Duodenal mucosa (tissue), 2 donors: ENCODE data around the gene SLC29A3.

Experiments used
- H3K27ac ChIP-seq: one replicate; pipeline ENCODE4 v1.7.0; 2013; ENCODE audit warnings: low read depth, low read length
- H3K27me3 ChIP-seq, 2 donors: one replicate each; pipeline ENCODE4 v1.7.0; 2013; ENCODE audit warnings: low read length in 2 of 2, control low read depth in 1 of 2; ENCODE audit not compliant: insufficient read depth in 2 of 2, control insufficient read depth in 1 of 2
- H3K36me3 ChIP-seq, 2 donors: one replicate each; pipeline ENCODE4 v1.7.0; 2013; ENCODE audit warnings: low read length in 2 of 2, control low read depth in 1 of 2; ENCODE audit not compliant: insufficient read depth in 2 of 2, control insufficient read depth in 1 of 2
- H3K4me1 ChIP-seq, 2 donors: one replicate each; pipeline ENCODE4 v1.7.0; 2013; ENCODE audit warnings: low read length in 2 of 2, control low read depth in 1 of 2; ENCODE audit not compliant: insufficient read depth in 2 of 2, control insufficient read depth in 1 of 2
- H3K4me3 ChIP-seq, 2 donors: one replicate each; pipeline ENCODE4 v1.7.0; 2013; ENCODE audit warnings: low read length in 2 of 2, low read depth in 1 of 2
- H3K9ac ChIP-seq, 2 donors: one replicate each; pipeline ENCODE4 v1.7.0; 2013; ENCODE audit warnings: low read length in 2 of 2, low read depth in 1 of 2
- H3K9me3 ChIP-seq, 2 donors: one replicate each; pipeline ENCODE4 v1.7.0; 2013; ENCODE audit warnings: low read length in 2 of 2, control low read depth in 1 of 2; ENCODE audit not compliant: control insufficient read depth in 1 of 2

SLC29A3 gene

GRCh38 chr10:71283876-71284275 lies 35.2 kb upstream of the SLC29A3 start:
- H3K9me3 ChIP-seq = no peaks in the 10 kb centered on the region
- no peak overlapping the region for H3K27ac ChIP-seq
- H3K27me3 ChIP-seq = no peaks in the 10 kb centered on the region
- no peak overlapping the region for H3K9ac ChIP-seq
- H3K36me3 ChIP-seq = peaks cover 6 to 14% of the 10 kb centered on the region in 2 donors
- H3K4me1 ChIP-seq = no peaks in the 10 kb centered on the region
- H3K4me3 ChIP-seq = no peak overlapping the region

- Histone ChIP-seq H3K9me3 (no peaks in the 10 kb centered on the region), H3K9ac (no peak overlapping the region), H3K36me3 (peaks cover 6 to 14% of the 10 kb centered on the region in 2 donors)
Measured at GRCh38 chr10:71284544-71285179, 34.4 kb upstream of the SLC29A3 start.

GRCh38 chr10:71285180-71285545 lies 33.9 kb upstream of the SLC29A3 start:
- Histone ChIP-seq H3K27me3 (no peaks in the 10 kb centered on the region), H3K27ac (no peak overlapping the region), H3K4me1 (peaks cover 1 to 3% of the 10 kb centered on the region in 2 donors), H3K9me3 (no peaks in the 10 kb centered on the region), H3K9ac (no peak overlapping the region), H3K36me3 (peaks cover 6 to 14% of the 10 kb centered on the region in 2 donors), H3K4me3 (no peak overlapping the region)

More at GRCh38 chr10:71284544-71285179, 34.4 kb upstream of the SLC29A3 start:
- H3K27me3 ChIP-seq = no peaks in the 10 kb centered on the region
- no peak overlapping the region for H3K27ac ChIP-seq
- H3K4me1 ChIP-seq = no peaks in the 10 kb centered on the region
- H3K4me3 ChIP-seq = no peak overlapping the region

- Histone ChIP-seq H3K4me1 (peaks cover 6 to 7% of the 10 kb centered on the region in 2 donors), H3K27ac (no peak overlapping the region), H3K9me3 (no peaks in the 10 kb centered on the region), H3K9ac (no peak overlapping the region), H3K27me3 (no peaks in the 10 kb centered on the region), H3K4me3 (no peak overlapping the region), H3K36me3 (peaks cover 6 to 14% of the 10 kb centered on the region in 2 donors)
Measured at GRCh38 chr10:71285986-71286385, 33.1 kb upstream of the SLC29A3 start.

- H3K27ac ChIP-seq = no peak overlapping the region
- peaks cover 6 to 17% of the 10 kb centered on the region in 2 donors for H3K36me3 ChIP-seq
- no peak overlapping the region for H3K9ac ChIP-seq
- peaks cover 6 to 7% of the 10 kb centered on the region in 2 donors for H3K4me1 ChIP-seq
- H3K4me3 ChIP-seq = no peak overlapping the region
- H3K27me3 ChIP-seq = no peaks in the 10 kb centered on the region
- H3K9me3 ChIP-seq = no peaks in the 10 kb centered on the region
Measured at GRCh38 chr10:71286521-71287294, 32.4 kb upstream of the SLC29A3 start.

GRCh38 chr10:71287456-71287855 lies 31.6 kb upstream of the SLC29A3 start:
- no peak overlapping the region for H3K9ac ChIP-seq
- H3K36me3 ChIP-seq = peaks cover 6 to 17% of the 10 kb centered on the region in 2 donors
- H3K4me1 ChIP-seq = peaks cover 6 to 7% of the 10 kb centered on the region in 2 donors
- H3K4me3 ChIP-seq = no peak overlapping the region
- no peaks in the 10 kb centered on the region for H3K27me3 ChIP-seq
- H3K9me3 ChIP-seq = no peaks in the 10 kb centered on the region
- no peak overlapping the region for H3K27ac ChIP-seq

- Histone ChIP-seq H3K27me3 (no peaks in the 10 kb centered on the region), H3K4me3 (no peak overlapping the region), H3K4me1 (peaks cover 6 to 7% of the 10 kb centered on the region in 2 donors), H3K27ac (no peak overlapping the region), H3K9me3 (no peaks in the 10 kb centered on the region), H3K9ac (no peak overlapping the region), H3K36me3 (peaks cover 6 to 17% of the 10 kb centered on the region in 2 donors)
Measured at GRCh38 chr10:71288461-71288860, 30.6 kb upstream of the SLC29A3 start.

GRCh38 chr10:71289421-71290130 lies 29.5 kb upstream of the SLC29A3 start:
- Histone ChIP-seq H3K27me3 (no peaks in the 10 kb centered on the region), H3K9ac (no peak overlapping the region), H3K36me3 (peaks cover 6 to 17% of the 10 kb centered on the region in 2 donors), H3K4me1 (peaks cover 6 to 7% of the 10 kb centered on the region in 2 donors), H3K9me3 (no peaks in the 10 kb centered on the region), H3K4me3 (no peak overlapping the region), H3K27ac (no peak overlapping the region)

GRCh38 chr10:71290331-71290730 lies 28.7 kb upstream of the SLC29A3 start:
- no peak overlapping the region for H3K9ac ChIP-seq
- H3K27ac ChIP-seq = no peak overlapping the region
- H3K27me3 ChIP-seq = no peaks in the 10 kb centered on the region
- peaks cover 6 to 17% of the 10 kb centered on the region in 2 donors for H3K36me3 ChIP-seq
- no peak overlapping the region for H3K4me3 ChIP-seq
- H3K9me3 ChIP-seq = no peaks in the 10 kb centered on the region
- H3K4me1 ChIP-seq = peaks cover 6 to 7% of the 10 kb centered on the region in 2 donors
